Measurements from ENCODE around the gene ZDHHC14.

DNA sequence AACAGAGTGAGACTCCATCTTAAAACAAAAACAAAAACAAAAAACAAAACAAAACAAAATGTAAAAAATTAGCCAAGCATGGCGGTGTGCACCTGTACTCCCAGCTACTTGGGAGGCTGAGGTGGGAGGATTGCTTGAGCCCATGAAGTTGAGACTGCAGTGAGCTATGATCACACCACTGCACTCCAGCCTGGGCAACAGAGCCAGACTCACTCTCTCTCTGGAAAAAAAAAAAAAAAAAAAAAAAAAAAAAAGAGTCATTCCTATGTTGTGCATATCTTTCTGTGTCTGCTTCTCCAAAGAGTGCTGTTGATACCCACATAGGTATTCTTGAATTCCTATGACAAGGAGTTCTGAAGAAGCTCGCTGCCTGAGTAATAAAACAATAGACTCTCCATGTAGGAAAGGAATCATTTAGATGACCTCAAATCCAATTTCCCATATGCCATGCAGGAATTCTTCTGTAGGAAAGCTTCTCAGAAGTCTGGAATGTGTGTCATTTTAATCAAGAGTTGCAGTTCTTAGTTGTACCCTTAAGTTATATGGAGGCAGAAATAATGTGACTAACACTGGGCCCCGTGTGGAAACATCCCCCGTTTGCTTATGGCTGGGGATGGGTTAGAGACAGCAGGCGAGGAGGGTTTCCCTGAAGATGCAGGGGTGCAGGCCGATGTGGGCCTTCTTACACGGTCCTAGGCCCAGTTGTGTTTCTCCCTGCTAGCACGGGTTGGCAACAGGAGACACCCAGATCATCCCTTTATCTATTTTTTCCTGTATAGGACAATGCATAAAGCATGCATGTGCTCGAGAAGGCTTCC is 79.4 kb downstream of the ZDHHC14 start:
- TF ChIP-seq CTCF (IDR thresholded peaks at IDR 0.05), result no peak
- TF ChIP-seq POLR2A (IDR thresholded peaks at IDR 0.05), result no peak
- no peak for TF ChIP-seq POLR2AphosphoS5 (IDR thresholded peaks at IDR 0.05)

Data from prostate gland (tissue), 2 donors.